Measurements from ENCODE around the gene TMEM178B.

GRCh38 chr7:141361960-141362359, 288.1 kb downstream of the TMEM178B start:
- TF ChIP-seq, protein P1, sequence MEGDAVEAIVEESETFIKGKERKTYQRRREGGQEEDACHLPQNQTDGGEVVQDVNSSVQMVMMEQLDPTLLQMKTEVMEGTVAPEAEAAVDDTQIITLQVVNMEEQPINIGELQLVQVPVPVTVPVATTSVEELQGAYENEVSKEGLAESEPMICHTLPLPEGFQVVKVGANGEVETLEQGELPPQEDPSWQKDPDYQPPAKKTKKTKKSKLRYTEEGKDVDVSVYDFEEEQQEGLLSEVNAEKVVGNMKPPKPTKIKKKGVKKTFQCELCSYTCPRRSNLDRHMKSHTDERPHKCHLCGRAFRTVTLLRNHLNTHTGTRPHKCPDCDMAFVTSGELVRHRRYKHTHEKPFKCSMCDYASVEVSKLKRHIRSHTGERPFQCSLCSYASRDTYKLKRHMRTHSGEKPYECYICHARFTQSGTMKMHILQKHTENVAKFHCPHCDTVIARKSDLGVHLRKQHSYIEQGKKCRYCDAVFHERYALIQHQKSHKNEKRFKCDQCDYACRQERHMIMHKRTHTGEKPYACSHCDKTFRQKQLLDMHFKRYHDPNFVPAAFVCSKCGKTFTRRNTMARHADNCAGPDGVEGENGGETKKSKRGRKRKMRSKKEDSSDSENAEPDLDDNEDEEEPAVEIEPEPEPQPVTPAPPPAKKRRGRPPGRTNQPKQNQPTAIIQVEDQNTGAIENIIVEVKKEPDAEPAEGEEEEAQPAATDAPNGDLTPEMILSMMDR (IDR thresholded peaks at IDR 0.05 in 4 of 5, conservative IDR thresholded peaks at IDR 0.05 in 1 of 5) = no peak
- TF ChIP-seq POLR2A (IDR thresholded peaks at IDR 0.05) = no peak
